ENCODE data around the gene TMPRSS15.

DNA sequence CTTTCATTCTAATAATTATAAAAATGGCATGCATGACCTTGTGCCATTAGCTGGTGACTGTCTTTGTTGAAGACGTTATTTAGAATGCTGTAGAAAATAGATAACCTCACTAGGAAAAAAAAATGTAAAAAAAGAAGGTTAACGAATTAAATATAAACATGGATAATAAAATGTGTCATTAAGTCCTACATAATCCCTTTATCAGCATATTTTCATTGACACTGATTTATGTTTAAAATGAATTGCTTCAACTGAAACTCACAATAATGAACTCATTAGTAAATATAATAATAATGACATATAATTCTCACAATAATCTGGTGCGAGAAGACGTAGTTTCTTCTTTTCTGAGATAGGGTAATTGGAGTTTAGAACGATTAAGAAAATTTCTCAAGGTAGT lies 4.7 kb downstream of the TMPRSS15 start:
- TF ChIP-seq, protein P1, sequence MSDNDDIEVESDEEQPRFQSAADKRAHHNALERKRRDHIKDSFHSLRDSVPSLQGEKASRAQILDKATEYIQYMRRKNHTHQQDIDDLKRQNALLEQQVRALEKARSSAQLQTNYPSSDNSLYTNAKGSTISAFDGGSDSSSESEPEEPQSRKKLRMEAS (IDR thresholded peaks at IDR 0.05; ENCODE audit: low read depth, low read length) = no peak
- TF ChIP-seq POLR2A (IDR thresholded peaks at IDR 0.05; ENCODE audit: extremely low read depth, insufficient read length) (no peak), MYC (IDR thresholded peaks at IDR 0.05; ENCODE audit: low read depth, low read length) (no peak)
- TF ChIP-seq, protein P2, sequence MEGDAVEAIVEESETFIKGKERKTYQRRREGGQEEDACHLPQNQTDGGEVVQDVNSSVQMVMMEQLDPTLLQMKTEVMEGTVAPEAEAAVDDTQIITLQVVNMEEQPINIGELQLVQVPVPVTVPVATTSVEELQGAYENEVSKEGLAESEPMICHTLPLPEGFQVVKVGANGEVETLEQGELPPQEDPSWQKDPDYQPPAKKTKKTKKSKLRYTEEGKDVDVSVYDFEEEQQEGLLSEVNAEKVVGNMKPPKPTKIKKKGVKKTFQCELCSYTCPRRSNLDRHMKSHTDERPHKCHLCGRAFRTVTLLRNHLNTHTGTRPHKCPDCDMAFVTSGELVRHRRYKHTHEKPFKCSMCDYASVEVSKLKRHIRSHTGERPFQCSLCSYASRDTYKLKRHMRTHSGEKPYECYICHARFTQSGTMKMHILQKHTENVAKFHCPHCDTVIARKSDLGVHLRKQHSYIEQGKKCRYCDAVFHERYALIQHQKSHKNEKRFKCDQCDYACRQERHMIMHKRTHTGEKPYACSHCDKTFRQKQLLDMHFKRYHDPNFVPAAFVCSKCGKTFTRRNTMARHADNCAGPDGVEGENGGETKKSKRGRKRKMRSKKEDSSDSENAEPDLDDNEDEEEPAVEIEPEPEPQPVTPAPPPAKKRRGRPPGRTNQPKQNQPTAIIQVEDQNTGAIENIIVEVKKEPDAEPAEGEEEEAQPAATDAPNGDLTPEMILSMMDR (IDR thresholded peaks at IDR 0.05; ENCODE audit: low read depth, low read length) = no peak
